Pericardium fibroblast (primary cell): ENCODE data around the gene SEC14L2. TPM values are rescaled to one million over a fixed set of nuclear protein-coding genes. Genes with fewer than 3 reads are reported as not detected.

Experiments
- total RNA-seq: library from RNA; depleted of rRNA; stranded (reverse); fragments of >200 nt; gene quantifications from 2 replicates; pipeline ENCODE4 v1.2.3, GENCODE V29; 2015

SEC14L2 gene
- total RNA-seq: 4.0 and 5.0 TPM in 2 replicates

DNA sequence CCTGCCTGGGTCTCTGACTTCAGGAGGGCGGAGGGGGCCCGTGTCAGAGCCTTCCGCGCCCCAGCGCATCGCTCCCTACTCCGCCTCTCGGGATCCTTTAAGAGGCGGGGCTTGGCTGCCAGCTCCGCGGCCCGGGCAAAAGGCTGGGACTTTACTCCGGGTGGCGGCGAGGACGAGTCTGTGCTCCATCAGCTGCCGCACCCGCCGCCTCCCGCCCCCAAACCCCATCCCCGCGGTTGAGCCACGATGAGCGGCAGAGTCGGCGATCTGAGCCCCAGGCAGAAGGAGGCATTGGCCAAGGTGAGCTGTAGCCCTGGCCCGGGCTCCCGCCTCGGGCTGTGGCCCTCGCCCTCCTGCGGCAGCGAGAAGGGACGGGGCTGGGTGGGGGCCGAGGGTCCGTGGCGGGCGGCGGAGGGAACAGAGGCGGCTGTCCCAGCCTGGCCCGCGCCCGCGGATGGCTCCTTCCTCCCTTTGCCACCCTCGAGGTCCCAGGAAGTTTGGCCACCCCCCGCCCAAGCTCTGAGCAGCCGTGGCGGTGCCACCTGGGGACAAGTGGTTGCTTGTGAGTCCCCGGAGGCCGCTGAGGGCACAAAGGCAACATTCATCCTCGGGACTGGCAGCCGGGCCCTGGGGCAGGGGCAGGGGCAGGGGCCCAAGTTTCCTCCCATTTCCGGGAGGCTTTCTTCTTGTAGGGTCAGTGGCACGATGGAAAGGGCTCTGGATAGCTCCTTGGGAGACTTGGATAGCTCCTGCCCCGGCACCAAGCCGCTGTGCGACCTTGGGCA is at the start of gene SEC14L2:
TSS of gene SEC14L2 (plus strand) at position 148 of the 785 bp plus-strand sequence. CDS start at position 247, 99 bp downstream.

DNA sequence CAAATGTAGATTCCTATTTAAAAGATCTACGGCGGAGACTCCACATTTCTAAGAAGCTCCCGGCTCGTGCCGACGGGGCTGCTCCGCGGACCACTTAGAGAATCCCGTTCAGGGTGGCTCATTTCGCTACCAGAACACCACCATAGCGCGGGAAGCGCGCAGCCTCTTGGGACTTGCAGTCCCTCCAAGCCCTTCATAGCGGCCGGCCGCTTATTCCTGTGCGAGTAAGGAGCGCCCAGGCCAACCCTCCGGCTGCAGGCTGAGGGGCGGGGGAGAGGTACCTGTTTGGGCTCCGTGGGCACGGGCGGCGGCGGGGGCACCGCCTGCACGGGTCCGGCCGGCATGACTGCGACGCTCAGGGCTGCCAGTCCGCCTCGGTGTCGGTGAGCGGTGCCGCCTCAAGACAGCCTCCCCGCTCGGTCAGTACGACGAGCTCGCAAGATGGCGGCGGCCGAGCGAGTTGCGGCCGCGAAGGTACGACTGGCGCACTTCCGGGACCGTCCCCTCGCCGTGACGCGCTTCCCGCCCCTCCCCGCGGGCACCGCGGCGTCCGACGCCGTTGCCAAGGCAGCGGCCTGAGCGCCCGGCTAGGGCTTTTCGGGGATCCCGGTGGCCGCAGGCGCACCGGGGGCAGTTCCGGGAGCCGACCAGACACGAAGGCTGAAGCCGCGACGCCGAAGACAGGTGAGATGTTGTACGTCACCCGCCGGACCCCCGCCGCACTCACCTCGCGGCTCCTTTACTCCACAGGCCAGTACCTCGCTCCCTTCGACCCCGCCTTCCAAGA is 40.2 kb upstream of the SEC14L2 start, which contains the start of the genes CCDC157 and SF3A1:
TSS of gene CCDC157 (plus strand) at position 559 of the 787 bp plus-strand sequence. CDS start 8,994 bp downstream, outside the sequence.
TSS of gene SF3A1 (minus strand) at position 446 of the 787 bp plus-strand sequence. CDS start at position 344, 102 bp downstream.

DNA sequence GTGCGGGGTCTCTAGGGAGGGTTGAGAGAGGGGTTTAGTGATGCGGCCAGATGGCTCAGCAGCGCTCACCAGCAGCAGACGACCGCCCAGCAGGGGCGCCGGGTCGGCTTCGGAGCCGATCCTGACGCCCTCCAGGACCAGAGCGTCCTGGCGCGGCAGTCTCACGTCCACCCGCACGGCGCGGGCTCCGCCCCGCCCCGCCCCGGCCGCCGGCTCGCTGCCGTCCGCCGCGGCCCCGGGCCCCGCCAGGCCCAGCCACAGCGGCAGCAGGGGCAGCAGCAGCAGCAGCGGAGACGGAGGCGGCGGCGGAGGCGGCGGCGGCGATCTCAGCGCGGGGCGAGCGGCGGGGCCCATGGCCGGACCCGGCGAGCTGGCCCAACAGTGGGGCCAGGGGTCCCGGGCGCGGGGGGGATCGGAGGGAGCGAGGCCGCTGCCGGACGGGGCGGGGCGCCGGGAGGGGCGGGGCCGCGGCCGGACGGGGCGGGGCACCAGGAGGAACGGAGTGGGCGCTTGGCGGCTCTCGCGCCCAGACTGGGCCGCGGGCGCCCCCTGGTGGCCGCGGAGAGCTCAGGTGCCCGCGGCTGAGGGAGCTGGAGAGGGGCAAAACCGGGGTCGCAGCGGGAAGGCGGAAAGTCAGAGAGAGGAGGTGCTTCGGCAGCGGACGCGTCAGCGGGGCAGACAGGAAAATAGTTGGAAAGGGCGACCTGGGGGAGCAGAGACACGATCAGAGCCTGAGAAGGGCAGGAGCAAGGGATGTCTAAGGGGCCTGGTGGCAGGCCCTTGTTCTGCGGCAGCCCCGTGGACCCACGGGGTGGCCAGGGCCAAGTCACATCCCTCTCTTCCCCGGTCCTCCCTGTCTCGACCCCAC is 9.6 kb upstream of the SEC14L2 start, which contains the start of gene RNF215:
TSS of gene RNF215 (minus strand) at position 452 of the 868 bp plus-strand sequence. CDS start at position 354, 98 bp downstream.

DNA sequence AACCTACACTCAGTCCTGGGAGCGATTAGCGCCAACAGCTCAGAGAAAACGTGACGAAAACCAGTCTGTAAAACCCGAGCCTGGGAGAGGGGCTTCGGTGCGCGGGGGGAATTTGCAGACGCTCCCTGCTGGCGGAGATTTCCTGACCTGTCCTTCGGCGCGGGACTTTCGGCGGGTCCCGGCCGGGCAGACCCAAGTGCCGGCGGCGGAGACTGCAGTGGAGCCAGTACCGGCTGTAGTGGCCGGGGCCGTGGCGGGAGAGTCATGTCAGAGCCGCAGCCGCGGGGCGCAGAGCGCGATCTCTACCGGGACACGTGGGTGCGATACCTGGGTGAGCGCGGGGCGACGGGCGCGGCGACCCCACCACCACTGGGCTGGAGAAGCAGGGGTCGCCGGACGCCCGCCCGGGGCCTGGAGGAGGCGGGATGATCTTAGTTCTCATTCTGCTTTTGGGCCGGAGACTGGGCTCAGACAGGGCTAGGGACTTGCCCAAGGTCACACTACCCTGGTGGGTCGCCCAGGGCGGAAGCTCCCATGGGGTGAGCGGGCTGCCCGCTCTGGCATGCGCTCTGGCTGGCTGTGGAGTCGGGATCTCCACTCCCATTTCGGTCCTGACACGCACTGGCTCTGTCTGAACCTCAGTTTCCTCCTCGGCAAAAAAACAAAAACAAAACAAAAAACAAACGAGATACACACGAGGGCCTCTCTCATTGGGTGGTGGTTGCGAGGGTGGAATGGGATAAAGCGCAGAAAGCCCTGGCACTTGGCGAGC is 29.0 kb downstream of the SEC14L2 start, which contains the start of gene MTFP1:
TSS of gene MTFP1 (plus strand) at position 153 of the 772 bp plus-strand sequence. CDS start at position 265, 112 bp downstream.

DNA sequence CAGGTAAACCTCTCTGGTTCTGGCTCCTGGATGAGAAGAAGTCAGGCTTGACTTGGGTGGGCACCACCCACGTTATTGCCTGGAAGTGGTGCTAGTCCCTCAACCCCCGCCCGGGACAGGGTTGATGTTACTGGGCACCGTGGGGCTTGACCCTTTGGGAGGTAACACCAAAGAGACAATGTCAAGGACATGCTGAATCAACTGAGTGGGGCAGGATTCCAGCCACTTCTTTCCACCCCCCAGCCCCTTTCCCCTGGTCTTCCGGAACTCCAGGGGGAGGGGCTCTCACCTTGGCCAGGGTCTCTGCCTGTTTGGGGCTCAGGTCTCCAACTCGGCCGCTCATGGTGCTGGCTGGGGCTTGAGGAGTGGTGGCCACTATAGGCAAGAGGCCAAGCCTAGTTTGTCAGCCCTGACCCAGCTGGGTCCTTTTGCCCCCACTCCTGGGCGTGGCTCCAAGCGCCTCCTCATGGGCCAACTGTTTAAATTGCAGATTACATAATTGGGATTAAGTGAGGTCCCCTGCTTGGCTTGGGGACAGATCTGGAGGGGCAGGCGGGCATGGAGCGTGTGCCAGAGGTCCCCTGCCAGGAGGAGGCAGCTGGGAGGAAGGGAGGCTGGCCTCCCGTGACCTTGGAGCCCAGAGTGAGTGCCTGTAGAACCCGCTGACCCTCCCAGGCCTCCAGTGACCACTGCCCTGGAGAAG is 74.9 kb downstream of the SEC14L2 start, which contains the start of gene SEC14L3:
TSS of gene SEC14L3 (minus strand) at position 402 of the 703 bp plus-strand sequence. CDS start at position 343, 59 bp downstream.

Other genes with a start within 250 kb of the SEC14L2 start
- 0.26 and 1.6 TPM in 2 replicates for gene LIF, start 150.3 kb upstream of the SEC14L2 start, total RNA-seq
- gene OSM, start 130.2 kb upstream of the SEC14L2 start, total RNA-seq: not detected in 2 replicates
- gene CASTOR1, start 107.5 kb upstream of the SEC14L2 start, total RNA-seq: 24.3 and 42.6 TPM in 2 replicates
- gene TBC1D10A, start 70.1 kb upstream of the SEC14L2 start, total RNA-seq: 10.9 and 27.8 TPM in 2 replicates
- gene SF3A1, start 40.1 kb upstream of the SEC14L2 start, total RNA-seq: 25.2 and 32.3 TPM in 2 replicates
- 0.17 and 3.2 TPM in 2 replicates for gene CCDC157, start 40.0 kb upstream of the SEC14L2 start, total RNA-seq
- 17.5 and 25.2 TPM in 2 replicates for gene RNF215, start 9.6 kb upstream of the SEC14L2 start, total RNA-seq
- gene MTFP1, start 28.8 kb downstream of the SEC14L2 start, total RNA-seq: 3.3 and 14.2 TPM in 2 replicates
- gene SEC14L3, start 75.0 kb downstream of the SEC14L2 start, total RNA-seq: not detected in 2 replicates
- not detected in 2 replicates for gene SEC14L4, start 108.7 kb downstream of the SEC14L2 start, total RNA-seq
- gene SEC14L6, start 149.7 kb downstream of the SEC14L2 start, total RNA-seq: under 0.01 TPM in 1 of 2 replicates, not detected in the other
- 0.12 TPM in 1 of 2 replicates, not detected in the other for gene GAL3ST1, start 177.6 kb downstream of the SEC14L2 start, total RNA-seq
- 54.1 and 63.2 TPM in 2 replicates for gene PES1, start 194.9 kb downstream of the SEC14L2 start, total RNA-seq
- 32.9 and 43.2 TPM in 2 replicates for gene TCN2, start 210.2 kb downstream of the SEC14L2 start, total RNA-seq
- 8.4 and 9.5 TPM in 2 replicates for gene SLC35E4, start 238.8 kb downstream of the SEC14L2 start, total RNA-seq